ENCODE data around the gene KCNH6.
A peak's percentile ranks its signal among the peaks of the same experiment; 100 is the strongest.

KCNH6 gene

GRCh38 chr17:63523253-63523855, at the start of gene KCNH6:
Gene KCNH6 (plus strand): TSS chr17:63523358. CDS start chr17:63523414, 56 bp downstream.
- DNase-seq = no peak

GRCh38 chr17:63474174-63474573, 49.0 kb upstream of the KCNH6 start:
- no peak for DNase-seq

- DNase-seq = no peak
These were observed 48.3 kb upstream of the KCNH6 start for GRCh38 chr17:63474586-63475460.

DNA sequence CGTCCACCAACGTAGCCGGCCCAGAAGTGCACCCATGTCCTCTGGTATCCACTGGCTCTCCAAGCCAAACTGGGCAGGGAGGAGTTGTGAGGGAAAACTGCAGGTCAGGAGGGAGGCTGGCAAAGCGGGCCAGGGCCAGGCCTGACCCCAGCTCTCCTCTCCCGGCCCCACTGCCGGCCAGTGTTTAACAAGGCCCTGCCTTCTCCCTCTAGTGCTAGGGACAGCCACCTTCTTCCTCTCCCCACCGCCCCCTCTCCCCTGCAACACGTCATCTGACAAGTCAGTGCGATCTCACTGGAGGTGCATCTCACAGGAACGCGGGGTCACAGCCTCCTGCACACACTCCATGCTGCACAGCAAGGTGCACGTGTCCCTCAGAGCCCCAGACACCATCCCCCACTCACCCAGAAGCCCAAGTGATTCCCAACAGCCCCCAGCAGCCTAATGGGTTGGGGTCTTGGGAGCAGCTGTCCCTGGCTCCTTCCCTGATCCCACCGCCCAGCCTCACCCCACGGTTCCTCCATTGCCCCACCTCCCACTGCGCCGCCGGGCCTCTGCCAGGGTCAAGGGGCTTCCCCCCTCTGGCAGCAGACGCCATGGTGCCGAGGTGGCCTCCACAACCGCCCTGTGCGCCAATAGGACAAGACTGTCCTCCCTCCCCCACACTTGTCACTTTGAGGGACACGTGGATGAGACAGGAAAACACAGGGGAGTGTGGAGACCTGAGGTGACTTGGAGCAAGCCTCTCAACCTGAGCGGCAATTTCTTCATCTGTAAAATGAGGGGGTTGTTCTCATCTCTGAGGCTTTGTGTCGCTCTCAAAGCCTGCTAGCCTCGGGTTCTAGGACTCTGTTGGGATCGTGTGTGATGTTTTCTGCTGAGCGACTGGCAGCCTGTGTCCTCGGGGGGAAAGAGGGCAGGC, 47.4 kb upstream of the KCNH6 start:
- peak in 19 of 56 donors; percentile 12 to 64 (median 31) for DNase-seq

GRCh38 chr17:63476459-63476853, 46.7 kb upstream of the KCNH6 start:
- DNase-seq = peak in 3 of 56 donors; percentile 27 to 44 (median 27)

GRCh38 chr17:63476854-63477479, 46.2 kb upstream of the KCNH6 start, which contains the start of gene ACE:
Gene ACE (plus strand): TSS chr17:63477061. CDS start chr17:63477095, 34 bp downstream.
- DNase-seq = peak in 14 of 56 donors; percentile 16 to 56 (median 32)

DNA sequence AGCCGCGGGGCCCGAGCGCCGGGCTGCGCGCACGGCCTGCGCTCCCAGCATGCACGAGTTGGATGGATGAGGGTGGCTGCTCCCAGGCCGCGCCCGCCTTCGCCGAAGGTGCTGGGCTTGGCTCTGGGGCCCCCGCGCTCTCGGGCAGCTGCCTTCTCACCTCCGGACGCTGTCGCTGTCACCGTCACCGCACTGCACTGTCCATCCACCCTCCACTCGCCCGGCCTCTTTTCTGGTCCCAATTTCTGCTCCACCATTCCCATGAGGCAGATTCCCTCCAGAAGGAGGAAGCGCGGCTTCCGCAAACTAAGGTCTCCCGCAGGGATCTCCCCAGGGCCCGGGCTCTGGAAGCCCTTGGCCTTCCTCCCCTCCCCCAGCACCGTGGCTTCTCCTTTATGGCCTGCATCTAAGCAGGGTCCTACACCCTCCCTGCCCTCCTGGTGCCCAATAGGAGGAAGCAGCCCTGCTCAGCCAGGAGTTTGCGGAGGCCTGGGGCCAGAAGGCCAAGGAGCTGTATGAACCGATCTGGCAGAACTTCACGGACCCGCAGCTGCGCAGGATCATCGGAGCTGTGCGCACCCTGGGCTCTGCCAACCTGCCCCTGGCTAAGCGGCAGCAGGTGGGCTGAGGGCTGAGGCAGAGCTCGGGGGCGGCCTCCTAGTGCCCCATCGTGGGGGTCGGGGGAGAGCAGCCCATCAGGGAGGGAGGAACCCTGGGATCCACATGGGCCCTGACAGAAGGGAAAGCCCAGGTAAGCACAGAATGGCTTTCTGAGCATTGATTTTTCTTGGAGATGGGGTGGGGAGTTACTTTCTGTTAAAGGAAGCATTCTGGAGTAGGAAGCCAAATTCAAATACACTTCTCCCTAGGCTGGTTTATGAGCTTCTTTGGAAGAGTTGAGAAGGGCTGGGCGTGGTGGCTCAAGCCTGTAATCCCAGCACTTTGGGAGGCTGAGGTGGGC, 45.4 kb upstream of the KCNH6 start:
- peak in 5 of 56 donors; percentile 24 to 54 (median 40) for DNase-seq

GRCh38 chr17:63478814-63479494, 44.2 kb upstream of the KCNH6 start:
- peak in 30 of 56 donors; percentile 3 to 67 (median 24) for DNase-seq

GRCh38 chr17:63479495-63480184, 43.5 kb upstream of the KCNH6 start:
- no peak for DNase-seq

GRCh38 chr17:63480192-63480784, 42.9 kb upstream of the KCNH6 start:
- no peak for DNase-seq

DNA sequence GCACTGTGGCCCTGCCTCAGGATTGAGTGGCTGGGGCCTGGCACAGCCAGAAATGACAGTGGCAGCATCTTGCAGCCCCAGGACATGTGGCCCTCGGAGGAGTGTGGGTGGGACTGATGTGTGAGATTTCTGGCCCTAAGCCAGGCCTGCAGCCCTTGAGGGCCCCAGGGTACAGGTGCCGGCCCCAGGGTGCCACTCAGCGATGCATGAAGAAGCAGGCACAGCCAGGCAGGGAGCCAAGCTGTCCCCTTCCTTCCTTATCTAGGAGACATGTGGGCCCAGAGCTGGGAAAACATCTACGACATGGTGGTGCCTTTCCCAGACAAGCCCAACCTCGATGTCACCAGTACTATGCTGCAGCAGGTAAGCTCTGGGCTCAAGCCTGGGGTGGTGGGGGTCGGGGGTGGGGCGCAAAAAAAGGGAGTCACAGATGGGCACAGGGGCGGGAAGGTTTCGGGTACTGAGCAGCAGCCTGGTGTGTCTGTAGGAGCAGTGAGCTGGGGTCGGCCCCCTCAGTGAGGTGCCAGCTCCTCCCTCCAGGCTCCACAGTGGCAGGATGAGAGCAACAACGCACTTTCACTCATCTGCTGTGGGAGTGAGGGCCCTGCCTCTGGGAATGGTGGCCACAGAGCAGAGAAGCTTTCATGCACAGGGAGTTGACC, 42.2 kb upstream of the KCNH6 start:
- DNase-seq = no peak

DNA sequence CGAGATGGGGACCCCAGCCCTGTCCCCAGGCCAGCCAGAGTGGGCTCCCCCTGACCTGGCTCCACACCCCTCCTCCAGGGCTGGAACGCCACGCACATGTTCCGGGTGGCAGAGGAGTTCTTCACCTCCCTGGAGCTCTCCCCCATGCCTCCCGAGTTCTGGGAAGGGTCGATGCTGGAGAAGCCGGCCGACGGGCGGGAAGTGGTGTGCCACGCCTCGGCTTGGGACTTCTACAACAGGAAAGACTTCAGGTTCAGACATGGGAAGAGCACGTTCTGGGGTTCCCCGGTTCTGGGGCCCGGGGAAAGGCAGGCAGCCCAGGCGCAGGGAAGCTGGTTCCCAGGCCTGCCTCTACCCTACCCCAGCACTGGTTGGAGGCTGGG, 41.7 kb upstream of the KCNH6 start:
- no peak for DNase-seq

DNA sequence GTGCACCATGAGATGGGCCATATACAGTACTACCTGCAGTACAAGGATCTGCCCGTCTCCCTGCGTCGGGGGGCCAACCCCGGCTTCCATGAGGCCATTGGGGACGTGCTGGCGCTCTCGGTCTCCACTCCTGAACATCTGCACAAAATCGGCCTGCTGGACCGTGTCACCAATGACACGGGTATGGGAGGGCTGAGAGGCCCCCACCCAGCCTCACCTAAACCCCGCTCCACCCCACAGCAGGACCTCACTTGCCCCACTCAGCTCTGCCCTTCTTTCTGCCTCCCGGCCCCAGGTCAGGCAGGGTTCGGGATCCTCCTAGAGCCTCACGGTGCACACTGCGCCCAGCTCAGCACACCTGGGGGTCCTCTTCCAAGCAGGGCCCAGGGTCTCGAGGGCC, 40.6 kb upstream of the KCNH6 start:
- no peak for DNase-seq

DNA sequence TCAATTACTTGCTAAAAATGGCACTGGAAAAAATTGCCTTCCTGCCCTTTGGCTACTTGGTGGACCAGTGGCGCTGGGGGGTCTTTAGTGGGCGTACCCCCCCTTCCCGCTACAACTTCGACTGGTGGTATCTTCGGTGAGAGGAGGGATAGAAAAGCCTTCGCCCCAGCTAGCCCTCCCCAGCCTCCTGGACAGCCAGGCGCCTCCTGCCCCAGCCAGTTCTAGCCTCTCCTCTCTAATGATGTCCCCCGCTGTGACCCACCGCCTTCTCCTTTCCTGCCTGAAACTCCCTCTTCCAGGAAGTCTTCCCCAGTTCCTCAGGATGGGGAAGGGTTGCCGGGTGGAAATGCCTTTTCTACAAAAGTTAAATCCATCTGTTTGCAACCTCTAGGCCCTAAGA, 40.1 kb upstream of the KCNH6 start:
- DNase-seq = no peak

DNA sequence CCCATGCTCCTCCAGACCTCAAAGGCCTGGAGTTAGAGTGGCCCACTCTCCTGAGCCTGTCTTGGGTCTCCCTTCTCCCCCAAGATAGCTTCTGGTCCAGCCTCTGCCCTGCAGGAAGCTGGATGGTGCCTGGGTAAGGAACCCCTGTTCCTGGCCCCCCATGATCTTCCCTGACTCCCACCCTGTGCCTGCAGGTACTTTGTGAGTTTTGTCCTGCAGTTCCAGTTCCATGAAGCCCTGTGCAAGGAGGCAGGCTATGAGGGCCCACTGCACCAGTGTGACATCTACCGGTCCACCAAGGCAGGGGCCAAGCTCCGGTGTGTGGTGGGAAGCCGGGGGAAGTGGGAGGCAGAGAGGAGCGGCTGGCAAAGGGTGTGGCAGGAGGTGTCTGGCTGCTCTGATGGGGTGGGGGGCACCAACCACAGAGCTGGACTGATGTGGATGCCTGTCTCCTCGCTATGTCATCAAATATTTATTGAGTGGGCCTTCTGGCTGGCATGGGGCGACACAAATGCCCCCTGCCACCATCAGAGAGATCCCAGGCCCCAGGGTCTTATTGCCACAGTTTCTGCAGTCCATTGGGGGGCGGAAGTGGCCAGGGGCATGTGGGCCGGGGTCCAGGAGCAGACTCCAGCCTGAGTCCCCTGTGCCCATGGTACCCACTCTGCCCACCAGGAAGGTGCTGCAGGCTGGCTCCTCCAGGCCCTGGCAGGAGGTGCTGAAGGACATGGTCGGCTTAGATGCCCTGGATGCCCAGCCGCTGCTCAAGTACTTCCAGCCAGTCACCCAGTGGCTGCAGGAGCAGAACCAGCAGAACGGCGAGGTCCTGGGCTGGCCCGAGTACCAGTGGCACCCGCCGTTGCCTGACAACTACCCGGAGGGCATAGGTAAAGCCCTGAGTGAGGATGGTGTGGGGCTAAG, 39.2 kb upstream of the KCNH6 start:
- no peak for DNase-seq

- no peak for DNase-seq
These were observed 36.7 kb upstream of the KCNH6 start for GRCh38 chr17:63486317-63487013.
